GM12872 (cell line): ENCODE measurements around the gene AIFM2.

Source experiments
- CTCF ChIP-seq: IDR thresholded peaks from 3 replicates; pipeline ENCODE4 v1.5.1; 2011; ENCODE audit warnings: low read depth, mild to moderate bottlenecking, low read length, moderate library complexity; ENCODE audit not compliant: insufficient read depth

AIFM2 gene

GRCh38 chr10:70132098-70133029 is at the start of gene AIFM2:
AIFM2 (minus strand) TSS chr10:70132825; CDS start chr10:70124084, 8,741 bp downstream.
- TF ChIP-seq CTCF = 0 out of 3 replicates have a peak, but pooled peaks have one; percentile 17

GRCh38 chr10:70178139-70178725 is 45.6 kb upstream of the AIFM2 start:
- no peak for TF ChIP-seq CTCF

- no peak for TF ChIP-seq CTCF
Measured at GRCh38 chr10:70176441-70176840, 43.8 kb upstream of the AIFM2 start.

GRCh38 chr10:70175516-70175915 is 42.9 kb upstream of the AIFM2 start:
- no peak for TF ChIP-seq CTCF

GRCh38 chr10:70174058-70174741 is 41.6 kb upstream of the AIFM2 start:
- TF ChIP-seq CTCF = no peak

GRCh38 chr10:70169649-70170364 is 37.2 kb upstream of the AIFM2 start:
- no peak for TF ChIP-seq CTCF

- TF ChIP-seq CTCF = no peak
Measured at GRCh38 chr10:70169011-70169410, 36.4 kb upstream of the AIFM2 start.
